Amygdala (tissue), 56 donors: Measurements from ENCODE around the gene LRPAP1.
"Not testable (repeated sequence)": the region's sequence is repeated elsewhere in the genome, so short reads cannot be mapped to it uniquely, and the experiment has no call there.

Experiments
- DNase-seq, 56 donors: peaks; one replicate each; lab custom pipeline; 2025; lab: John Stamatoyannopoulos, UW

The LRPAP1 gene, protein sequence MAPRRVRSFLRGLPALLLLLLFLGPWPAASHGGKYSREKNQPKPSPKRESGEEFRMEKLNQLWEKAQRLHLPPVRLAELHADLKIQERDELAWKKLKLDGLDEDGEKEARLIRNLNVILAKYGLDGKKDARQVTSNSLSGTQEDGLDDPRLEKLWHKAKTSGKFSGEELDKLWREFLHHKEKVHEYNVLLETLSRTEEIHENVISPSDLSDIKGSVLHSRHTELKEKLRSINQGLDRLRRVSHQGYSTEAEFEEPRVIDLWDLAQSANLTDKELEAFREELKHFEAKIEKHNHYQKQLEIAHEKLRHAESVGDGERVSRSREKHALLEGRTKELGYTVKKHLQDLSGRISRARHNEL

DNA sequence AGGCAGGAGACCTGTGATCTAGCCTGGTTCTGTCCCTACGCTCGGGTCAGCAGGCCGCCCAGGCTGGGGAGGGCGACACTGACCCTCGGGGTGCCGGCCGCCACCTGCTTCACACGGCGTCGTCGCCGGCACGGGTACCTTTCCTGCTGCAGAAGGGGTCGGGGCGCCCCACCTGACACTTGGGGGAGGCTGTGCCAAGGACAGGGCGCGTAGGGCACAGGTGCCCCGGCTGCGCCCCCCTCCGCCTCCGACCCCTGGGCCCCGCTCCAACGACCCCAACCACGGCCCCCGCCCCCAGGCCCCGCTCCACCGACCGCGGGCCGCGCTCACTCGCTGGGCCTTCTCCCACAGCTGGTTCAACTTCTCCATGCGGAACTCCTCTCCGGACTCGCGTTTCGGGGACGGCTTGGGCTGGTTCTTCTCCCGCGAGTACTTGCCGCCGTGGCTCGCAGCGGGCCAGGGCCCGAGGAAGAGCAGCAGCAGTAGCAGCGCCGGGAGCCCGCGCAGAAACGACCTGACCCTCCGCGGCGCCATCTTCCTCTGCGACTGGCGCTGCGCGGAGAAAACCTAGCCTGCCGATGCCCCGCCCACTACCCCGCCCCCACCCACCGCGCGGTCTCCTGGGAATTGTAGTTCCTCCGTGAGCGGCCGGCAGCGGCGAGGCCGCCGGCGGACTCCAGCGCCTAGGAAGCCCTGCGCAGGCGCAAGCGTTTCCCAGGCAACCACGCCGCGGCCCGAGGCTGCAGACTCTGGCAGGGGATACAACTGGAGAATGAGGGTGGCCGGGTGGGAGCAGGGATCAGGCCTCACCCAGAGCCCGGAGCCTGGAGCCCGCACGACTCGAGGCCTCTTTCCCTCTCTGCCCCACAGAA, at the start of gene LRPAP1:
LRPAP1 (minus strand) TSS at position 544 of the 872 bp plus-strand sequence; CDS start at position 534, 10 bp downstream.
- DNase-seq, result peak; percentile 56 to 96 (median 89)

DNA sequence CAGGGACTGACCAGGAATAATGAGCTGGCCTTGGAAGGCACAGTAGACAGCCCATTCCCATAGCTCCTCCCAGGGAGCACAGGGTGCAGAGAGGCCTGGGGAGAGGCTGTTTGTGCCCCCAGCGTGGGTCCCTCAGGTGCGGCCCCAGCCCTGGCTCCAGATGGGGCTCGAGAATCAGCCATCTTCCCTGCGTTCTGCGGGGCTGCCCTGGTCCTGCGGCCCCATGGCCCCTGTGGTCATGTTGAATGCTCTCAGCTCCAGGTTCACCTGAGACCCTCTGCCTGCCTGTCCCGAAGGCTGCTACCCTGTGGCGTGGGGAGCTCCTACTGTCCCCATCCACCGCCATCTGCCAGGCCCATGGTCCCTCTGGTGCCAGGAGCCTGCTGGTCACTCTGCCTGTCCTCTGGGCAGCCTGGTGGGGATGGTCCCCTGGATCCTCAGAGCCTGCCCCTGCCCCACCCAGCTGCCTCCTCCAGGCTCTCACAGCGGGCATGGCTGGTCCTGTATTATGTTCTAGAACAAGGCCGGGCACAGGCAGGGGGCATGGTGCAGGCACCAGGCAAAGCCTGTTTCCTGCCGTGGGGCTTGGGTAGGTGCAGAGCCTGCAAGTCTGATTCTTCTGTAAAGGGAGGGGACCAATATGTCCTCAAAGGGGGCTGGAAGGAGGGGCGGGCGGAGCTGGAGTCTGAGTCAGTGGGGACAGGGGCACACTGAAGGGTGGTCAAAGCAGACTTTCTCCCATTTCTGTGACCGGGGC, 49.3 kb upstream of the LRPAP1 start:
- not testable (repeated sequence) for DNase-seq

DNA sequence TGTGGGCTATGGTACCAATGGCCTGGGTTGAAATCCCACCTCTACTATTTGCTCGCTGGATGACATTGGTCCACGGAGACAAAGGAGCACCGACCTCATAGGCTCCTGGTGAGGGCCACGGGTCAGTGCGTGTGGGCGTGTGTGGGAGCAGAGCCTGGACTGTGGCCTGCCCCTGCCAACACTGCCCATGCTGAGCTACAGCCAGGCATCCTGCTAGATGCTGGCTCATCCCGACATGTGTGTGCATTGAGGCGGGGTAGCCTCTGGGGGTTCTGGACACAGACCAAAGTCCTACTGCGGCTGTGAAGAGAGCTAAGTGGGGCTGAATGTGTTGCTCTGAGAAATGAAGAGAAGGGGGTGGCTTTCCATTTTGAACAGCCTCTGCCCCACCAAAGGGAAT, 48.6 kb upstream of the LRPAP1 start:
- DNase-seq, result not testable (repeated sequence)

DNA sequence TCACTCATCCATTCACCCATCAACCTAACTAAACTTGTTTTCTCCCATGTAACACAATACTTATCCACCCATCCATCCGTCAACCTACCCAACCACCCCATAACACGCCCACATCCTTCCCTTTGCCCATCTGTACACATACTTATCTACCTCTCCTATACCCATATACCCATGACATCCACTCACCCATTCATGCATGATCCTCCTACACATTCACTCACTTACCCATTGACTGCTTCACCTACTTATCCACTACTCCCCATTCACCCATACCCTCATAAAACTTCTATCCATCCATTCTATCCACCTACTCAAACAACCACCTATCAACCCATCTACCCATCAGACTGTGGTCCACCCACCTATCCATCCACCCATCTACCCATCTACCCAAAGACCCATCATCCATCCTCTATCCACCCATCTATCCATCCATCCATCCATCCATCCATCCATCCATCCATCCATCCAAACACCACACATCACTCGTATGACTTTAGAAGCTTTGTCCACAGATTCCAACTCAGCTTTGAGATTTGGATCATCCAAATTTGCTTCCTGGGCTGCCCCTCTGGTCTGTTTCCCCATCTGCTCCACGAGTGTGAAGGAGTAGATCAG, 46.4 kb upstream of the LRPAP1 start:
- not testable (repeated sequence) for DNase-seq

DNA sequence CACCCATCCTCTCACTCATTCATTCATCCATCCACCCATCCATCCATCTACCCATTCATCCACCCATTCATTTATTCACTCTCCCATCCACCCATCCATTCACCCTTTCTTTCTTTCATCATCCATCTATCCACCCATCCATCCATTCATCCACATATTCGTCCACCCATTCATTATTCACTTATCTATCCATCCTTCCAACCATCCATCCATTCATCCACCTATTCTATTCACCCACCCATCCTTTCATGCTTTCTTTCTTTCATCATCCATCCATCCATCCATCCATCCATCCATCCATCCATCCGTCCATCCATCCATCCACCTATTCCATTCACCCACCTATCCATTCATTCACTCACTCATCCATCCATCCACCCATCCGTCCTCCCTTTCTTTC, 45.8 kb upstream of the LRPAP1 start:
- DNase-seq, result not testable (repeated sequence)

DNA sequence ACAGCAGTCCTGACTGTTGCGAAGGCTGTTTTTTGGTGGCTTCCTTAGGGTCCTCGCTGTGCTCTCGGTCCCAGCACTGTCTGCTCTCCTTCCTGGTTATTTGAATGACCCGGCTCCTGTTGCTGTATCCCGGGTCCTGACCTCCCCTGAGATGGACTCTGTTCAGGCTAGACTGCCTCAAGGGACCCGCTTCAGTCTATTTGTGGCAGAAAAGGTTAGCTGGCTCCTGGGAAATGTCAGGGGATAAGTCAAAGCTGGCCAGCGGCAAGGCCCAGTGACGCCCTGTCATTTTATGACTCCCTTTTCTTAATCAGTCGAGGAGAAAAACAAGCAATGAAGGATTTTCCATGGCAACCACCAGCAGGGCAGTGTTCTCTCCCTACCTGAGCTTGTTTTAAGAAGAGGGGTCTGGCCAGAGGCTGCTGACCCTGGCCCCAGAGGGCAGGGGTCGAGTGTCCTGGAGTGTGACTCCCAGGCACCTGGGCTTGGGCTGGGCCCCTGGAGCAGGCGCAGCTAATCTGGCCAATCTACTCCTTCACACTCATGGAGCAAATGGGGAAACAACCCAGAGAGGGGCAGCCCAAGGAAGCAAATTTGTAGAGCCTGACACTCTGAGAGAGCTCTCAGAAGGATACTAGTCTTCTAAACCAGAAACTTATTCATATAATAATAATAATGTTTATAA, 45.1 kb upstream of the LRPAP1 start:
- not testable (repeated sequence) for DNase-seq

DNA sequence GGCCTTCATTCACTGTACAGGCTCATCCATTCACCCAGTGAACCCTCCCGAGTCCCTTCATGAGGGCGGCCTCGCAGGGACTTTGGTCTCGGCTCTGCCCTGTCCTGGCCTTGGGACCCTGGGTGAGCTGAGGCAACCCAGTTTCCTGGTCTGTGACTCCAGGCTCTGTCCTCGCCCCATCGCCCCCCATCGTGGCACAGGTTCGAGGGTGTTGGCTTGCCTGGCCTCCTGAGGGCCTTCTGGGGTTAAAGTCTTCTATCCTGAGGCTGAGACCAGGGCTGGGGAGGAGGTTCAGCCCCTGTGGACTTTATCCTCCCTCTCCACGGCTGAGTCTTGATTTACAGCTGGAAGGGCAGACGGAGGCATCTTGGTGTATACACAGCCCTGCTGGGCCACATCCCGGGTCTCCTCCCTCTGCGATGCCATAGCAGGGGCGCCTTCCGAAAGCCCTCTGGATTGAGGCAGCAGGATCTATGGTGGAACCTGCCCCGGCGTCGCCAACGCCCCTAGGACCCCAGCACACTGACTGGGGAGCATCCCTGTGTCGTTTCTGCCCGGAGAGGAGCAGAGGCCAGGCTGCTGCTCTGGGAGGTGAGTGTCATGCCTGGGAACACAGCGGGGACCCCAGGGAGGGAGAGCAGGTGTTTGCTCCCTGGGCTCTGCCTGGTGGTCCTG, 44.4 kb upstream of the LRPAP1 start:
- not testable (repeated sequence) for DNase-seq

DNA sequence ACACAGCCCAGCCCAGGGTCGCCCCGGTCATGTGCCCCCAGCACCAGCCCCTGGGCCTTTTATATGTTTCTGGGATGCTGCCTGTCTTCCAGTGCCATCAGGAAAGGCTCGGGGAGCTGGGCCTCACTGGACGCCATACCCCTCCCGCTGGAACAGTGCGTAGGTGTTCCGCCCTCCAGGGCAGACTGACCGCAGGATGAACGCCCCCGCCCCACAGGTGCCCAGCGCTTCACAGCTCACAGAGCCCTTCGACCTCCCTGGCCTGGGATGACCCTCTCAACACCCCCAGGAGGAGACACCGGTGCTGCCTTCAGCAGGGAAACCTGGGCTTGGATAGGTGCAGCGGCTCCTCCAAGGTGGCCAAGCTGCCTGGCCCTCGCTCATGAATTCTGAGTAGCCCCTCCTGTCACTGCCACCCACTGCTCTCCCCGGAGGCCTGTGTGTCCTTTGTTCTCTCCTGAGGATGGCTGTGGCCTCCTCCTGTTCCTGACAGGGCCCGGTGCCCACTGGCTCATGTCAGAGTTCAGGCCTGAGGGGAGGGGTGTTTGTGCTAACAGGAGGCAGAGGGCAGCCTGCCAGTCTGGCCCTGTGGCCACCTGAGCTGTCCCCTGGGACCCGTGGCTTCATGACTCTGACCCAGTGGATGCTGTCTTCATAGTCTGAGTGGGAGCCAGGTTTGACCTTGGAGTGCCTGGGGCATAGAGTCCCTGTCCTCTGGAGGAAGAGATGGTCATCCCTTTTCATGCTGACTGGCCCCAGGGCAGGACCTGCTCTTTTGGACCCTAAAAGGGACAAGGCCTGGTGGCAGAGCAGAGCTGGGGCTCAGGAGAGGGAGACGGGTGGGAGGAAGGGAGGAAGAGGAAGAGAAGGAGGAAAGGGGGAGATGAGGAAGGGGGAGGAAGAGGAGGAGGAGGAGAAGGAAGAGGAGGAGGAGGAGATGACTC, 43.5 kb upstream of the LRPAP1 start:
- not testable (repeated sequence) for DNase-seq

DNA sequence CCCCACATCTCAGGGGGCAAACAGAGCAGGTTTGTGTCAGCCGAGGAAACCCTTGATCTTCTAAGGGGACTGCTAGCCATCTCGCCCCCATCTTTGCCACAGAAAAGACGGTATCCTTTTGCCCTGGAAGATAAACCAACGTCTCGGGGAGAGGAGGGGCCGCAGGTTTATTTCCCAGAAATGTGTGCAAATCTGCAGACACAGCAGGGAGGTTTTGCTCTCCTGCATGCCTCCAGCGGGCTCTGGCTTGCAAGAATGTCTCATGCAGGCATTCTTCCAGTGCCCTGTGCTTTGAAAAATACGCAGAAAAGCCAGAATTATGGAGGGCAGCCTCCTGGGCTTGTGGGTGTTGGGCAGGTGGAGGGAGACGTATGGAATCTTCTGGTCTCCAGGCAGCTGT, 42.6 kb upstream of the LRPAP1 start:
- not testable (repeated sequence) for DNase-seq

DNA sequence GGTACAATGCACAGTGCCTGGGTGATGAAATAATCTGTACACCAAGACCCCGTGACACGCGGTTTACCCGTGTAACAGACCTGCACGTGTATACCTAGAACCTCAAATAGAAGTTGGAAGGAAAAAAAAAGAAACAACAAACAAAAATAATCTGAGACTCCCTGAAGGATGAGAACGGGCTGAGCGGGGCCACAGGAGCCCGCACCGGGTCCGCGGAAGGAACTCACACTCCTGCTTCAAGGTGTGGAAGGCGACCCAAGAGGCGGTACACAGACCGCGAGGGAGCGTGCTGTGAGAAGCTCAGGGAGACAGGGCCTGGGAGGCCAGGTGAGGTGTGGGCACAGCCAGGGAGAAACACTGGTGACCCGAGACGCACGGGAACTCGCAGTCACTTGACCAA, 42.1 kb upstream of the LRPAP1 start:
- not testable (repeated sequence) for DNase-seq

DNA sequence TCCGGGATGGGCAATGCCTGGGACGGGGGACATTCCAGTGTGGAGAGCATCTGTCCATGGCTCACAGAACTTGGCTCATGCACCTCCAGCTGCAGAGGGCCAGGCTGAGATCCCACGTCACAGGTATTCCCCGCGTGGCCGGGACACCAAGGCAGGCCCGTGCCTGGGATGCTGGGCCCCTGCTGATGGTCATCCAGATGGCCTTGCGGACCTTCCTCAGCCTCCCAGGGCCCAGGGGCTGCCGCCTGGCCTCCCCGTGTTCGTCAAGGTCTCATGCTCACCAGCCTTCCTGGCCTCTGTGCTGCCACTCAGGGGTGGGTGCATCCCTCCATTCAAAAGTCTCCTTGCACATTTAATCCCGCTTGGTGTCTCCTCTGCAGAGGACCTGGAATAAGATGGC, 40.9 kb upstream of the LRPAP1 start:
- DNase-seq, result no peak

DNA sequence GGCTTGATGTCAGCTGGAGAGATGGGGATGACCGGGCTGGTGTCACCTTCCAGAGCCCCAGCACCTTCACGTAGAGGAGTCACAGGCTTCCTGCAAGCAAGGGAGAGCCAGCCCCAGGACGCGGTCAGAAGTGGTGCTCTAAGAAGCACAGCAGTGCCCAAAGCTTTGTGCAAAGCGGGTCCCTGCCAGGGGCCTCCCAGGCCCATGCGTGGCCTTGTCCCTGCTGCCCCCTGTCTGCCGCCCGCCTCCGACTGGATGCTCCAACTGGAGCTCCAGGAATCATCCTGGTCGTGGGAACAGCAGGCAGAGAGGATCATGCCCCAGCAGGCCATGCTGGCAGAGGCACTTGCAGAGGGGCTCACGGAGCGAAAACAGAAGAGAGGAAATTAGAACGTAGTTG, 40.1 kb upstream of the LRPAP1 start:
- DNase-seq, result no peak

DNA sequence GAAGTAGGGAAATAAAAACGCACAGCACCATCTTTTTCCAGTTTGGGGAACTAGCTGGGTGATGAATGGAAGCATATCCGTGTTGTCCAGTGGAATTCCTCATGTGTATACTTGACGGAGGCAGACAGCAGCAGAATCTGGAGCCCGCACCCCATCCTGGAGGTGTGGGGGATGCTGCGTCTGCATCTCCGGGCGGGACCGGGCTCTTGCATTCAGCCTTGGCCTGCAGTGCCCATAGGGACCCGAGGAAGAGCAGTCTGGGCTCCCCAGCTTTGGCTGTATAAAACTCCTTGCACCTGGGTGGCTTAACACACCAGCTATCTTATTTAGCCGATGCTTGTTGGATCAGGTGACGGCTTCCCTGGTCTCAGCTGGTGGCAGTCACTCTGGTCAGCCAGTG, 39.7 kb upstream of the LRPAP1 start:
- DNase-seq, result no peak

DNA sequence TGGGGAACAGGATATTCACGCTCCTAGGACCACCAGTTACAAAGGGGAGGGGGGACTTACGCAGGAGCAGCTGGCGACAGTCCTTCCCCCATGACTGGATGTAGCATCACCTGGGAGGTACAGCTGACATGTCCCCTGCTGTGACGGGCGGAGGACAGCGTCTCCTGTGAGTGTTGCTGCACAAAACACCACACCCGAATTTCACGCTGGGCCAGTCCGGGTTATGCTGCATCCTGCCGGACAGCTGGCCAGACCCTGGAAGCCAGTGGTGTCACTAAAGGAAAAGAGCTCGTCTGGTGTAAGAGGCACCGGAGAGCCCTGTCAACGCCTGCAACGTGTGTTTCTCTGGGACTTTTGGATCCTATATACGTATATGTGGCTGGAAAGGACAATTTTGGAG, 38.7 kb upstream of the LRPAP1 start:
- not testable (repeated sequence) for DNase-seq

DNA sequence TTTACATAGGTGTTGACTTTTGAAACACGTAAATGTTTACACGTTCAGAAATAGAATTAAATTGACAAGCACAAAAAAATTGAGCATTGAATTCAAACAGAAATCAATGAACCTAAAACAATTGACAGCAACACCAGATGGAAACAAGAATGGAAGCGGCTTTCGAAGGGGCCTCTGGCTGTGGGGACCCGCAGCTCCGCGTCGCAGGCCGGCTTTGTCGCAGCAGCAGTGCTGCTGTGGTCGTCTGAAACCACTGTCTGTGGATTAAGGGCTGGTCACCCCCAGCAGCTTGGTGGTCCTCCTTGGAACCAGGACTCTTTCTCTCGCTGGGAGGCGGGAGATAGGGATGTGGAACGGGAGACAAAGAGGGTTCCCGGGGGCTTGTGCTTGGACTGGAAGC, 37.4 kb upstream of the LRPAP1 start:
- DNase-seq, result not testable (repeated sequence)

DNA sequence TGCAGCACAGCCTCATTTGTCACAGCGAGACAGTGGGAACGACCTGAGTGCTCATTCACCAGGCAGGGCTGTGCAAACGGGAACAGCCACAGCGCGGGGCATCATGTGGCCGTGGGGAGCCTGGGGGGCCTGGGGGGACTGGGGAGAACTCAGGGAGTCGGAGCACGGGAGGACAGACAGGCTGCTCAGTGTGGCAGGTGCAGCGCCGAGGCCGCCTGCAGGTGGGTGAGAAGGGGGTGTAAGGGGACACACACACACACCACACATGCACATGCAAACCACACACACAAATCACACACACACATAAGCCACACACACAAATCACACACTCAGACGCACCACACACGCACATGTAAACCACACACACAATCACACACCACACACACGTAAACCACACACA, 34.5 kb upstream of the LRPAP1 start:
- DNase-seq, result not testable (repeated sequence)

DNA sequence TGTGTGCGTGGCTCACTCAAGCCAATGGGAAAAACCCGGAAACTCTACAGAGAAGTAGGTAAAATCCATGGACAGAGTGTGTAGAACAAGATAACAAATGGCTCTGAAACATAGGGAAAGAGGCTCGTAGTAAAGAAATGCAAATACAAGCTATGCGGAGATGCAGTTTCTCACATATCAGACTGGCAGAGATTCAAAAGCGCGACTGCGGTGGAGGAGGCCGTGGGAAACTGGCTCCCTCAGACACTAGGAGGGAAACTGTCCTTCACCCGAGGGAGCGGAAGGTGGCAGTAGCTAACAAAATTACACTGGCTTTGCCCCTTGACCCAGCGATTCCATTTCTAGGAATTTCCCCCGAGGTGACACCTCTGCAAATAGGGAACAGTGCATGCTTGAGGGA, 34.1 kb upstream of the LRPAP1 start:
- peak in 2 of 56 donors; percentile 10 to 20 for DNase-seq

DNA sequence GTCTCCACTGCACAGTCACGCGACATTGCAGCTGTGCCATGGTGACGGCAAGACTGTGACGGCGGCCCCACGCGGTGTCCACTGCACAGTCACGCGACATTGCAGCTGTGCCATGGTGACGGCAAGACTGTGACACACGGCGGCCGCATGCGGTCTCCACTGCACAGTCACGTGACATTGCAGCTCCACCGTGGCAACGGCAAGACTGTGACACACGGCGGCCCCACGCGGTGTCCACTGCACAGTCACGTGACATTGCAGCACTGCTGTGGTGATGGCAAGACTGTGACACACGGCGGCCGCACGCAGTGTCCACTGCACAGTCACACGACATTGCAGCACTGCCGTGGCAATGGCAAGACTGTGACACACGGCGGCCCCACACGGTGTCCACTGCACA, 32.7 kb upstream of the LRPAP1 start:
- not testable (repeated sequence) for DNase-seq
